Left lung (tissue), 10 donors: Measurements from ENCODE around the gene PNMA3. TPM values are rescaled to one million over a fixed set of nuclear protein-coding genes. Genes with fewer than 3 reads are reported as not detected.
A peak's percentile ranks its signal among the peaks of the same experiment; 100 is the strongest.

Experiments used
- ATAC-seq: fragments of 200-7000 bp; cut with Tn5 transposase; one replicate; pipeline ENCODE4 v1.9.1; 2020; ENCODE audit warnings: moderate library complexity
- DNase-seq, 4 donors: peaks; one replicate each; pipeline ENCODE4 v3.0.0-alpha.2; 2013 to 2020
- H3K27ac ChIP-seq, 2 donors: fragments of 200-600 bp; sonication (generic) in 1 of 2; one replicate each; pipeline versions ENCODE4 v1.5.0 to v1.8.0; 2020 to 2021
- H3K27me3 ChIP-seq, 2 donors: fragments of 200-600 bp; sonication (generic) in 1 of 2; one replicate each; pipeline versions ENCODE4 v1.5.0 to v1.8.0; 2020 to 2021
- H3K36me3 ChIP-seq, 2 donors: fragments of 200-600 bp; sonication (generic) in 1 of 2; one replicate each; pipeline versions ENCODE4 v1.5.0 to v1.8.0; 2020 to 2021
- H3K4me1 ChIP-seq, 2 donors: fragments of 200-600 bp; one replicate each; pipeline ENCODE4 v1.8.0; 2021
- H3K4me3 ChIP-seq, 2 donors: fragments of 200-600 bp; sonication (generic) in 1 of 2; one replicate each; pipeline versions ENCODE4 v1.5.0 to v1.8.0; 2020 to 2021; ENCODE audit warnings: mild to moderate bottlenecking in 1 of 2
- H3K9me3 ChIP-seq, 2 donors: fragments of 200-600 bp; sonication (generic) in 1 of 2; one replicate each; pipeline versions ENCODE4 v1.5.0 to v1.8.0; 2020 to 2021
- CTCF ChIP-seq, 2 donors: fragments of 200-600 bp; sonication (generic) in 1 of 2; IDR thresholded peaks; one replicate each; pipeline versions ENCODE4 v1.5.0 to v1.8.0; 2021; ENCODE audit warnings: antibody characterized with exemption in 2 of 2
- intact Hi-C, 2 donors: fragments of 100-400 bp; cut with DNase I; formaldehyde crosslinking; loops; one replicate each; pipeline versions ENCODE4 v1.11.2 to v1.14.2; 2022
- polyA plus RNA-seq, 6 donors: library from polyadenylated mRNA; unstranded; fragments of 120-200 nt; gene quantifications; one replicate each; pipeline ENCODE4 v1.2.1, GENCODE V29; 2013; ENCODE audit not compliant: insufficient read length in 6 of 6
- total RNA-seq, 2 donors: library from RNA; stranded (reverse); fragmentation: NEBNext Ultra II Directional; extraction: Animal tissue kit (Norgen Biotek cat#: 25700); gene quantifications; one replicate each; pipeline ENCODE4 v1.2.1, GENCODE V29; 2021
- donor health status: DM: no; HTN: yes; CAD: no.
- donor health status: DM: no; HTN: no; CAD: no.

Gene PNMA3
- total and polyA plus RNA-seq, 8 donors, result 0.12 to 3.9 (median 2.5) TPM

GRCh38 chrX:153029875-153030274 is 26.4 kb upstream of the PNMA3 start:
- H3K4me3 ChIP-seq, result no peak overlapping the region
- H3K4me1 ChIP-seq, result no peaks in the 10 kb centered on the region
- ATAC-seq (no peak), DNase-seq (no peak)
- no peak overlapping the region for H3K27ac ChIP-seq
- H3K9me3 ChIP-seq, result no peaks in the 10 kb centered on the region
- no peak for TF ChIP-seq CTCF (IDR thresholded peaks at IDR 0.05)
- no peaks in the 10 kb centered on the region for H3K27me3 ChIP-seq
- no peaks in the 10 kb centered on the region for H3K36me3 ChIP-seq
- intact Hi-C loops, result no loop called here

DNA sequence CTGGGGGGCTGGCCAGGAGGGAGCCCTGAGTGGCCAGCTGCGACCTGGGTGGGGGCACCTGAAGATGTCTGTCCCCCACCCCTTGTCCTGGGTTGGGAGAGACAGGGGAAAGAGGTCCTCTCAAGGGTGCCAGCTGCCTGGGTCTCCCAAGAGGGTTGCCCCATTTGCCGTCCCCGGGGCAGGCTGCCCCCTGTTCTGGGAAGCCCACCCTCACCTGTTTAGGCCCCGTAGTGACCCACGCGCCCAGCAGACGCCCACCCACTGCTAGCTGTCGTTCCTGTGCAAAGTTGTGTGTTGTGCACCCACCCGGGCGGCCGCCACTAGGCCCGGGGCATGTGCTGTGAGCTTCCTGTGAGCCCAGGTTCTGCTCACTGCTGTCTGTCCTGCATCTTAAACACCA is 25.5 kb upstream of the PNMA3 start:
- no peaks in the 10 kb centered on the region for H3K9me3 ChIP-seq
- H3K36me3 ChIP-seq, result no peaks in the 10 kb centered on the region
- TF ChIP-seq CTCF (IDR thresholded peaks at IDR 0.05), result no peak
- no peaks in the 10 kb centered on the region for H3K27me3 ChIP-seq
- no peak for ATAC-seq
- no peak overlapping the region for H3K4me3 ChIP-seq
- no peak for DNase-seq
- H3K27ac ChIP-seq, result no peak overlapping the region
- no peaks in the 10 kb centered on the region for H3K4me1 ChIP-seq
- intact Hi-C loops, result no loop called here

- H3K27ac ChIP-seq, result peak overlapping the region in 1 of 2 donors; percentile 18
Observed at GRCh38 chrX:153032397-153033118, 23.7 kb upstream of the PNMA3 start.

GRCh38 chrX:153049093-153049492 is 7.2 kb upstream of the PNMA3 start:
- no peak overlapping the region for H3K4me3 ChIP-seq
- peaks cover 0 to 9% of the 10 kb centered on the region in 2 donors for H3K9me3 ChIP-seq
- no peak for TF ChIP-seq CTCF (IDR thresholded peaks at IDR 0.05)
- no peaks in the 10 kb centered on the region for H3K36me3 ChIP-seq
- peaks cover 0 to 4% of the 10 kb centered on the region in 2 donors for H3K27me3 ChIP-seq
- ATAC-seq (no peak), DNase-seq (no peak)
- H3K27ac ChIP-seq, result no peak overlapping the region
- intact Hi-C loops, result no loop called here
- no peaks in the 10 kb centered on the region for H3K4me1 ChIP-seq

More at GRCh38 chrX:153032397-153033118, 23.7 kb upstream of the PNMA3 start:
- H3K27me3 ChIP-seq, result no peaks in the 10 kb centered on the region
- no peaks in the 10 kb centered on the region for H3K36me3 ChIP-seq
- ATAC-seq (peak; percentile 96), DNase-seq (peak; percentile 50 to 91 (median 64))
- TF ChIP-seq CTCF (IDR thresholded peaks at IDR 0.05), result peak; percentile 72 to 76
- H3K4me3 ChIP-seq, result peak overlapping the region; percentile 7 to 19
- no peaks in the 10 kb centered on the region for H3K9me3 ChIP-seq
- intact Hi-C loops, result no loop called here
- no peaks in the 10 kb centered on the region for H3K4me1 ChIP-seq

DNA sequence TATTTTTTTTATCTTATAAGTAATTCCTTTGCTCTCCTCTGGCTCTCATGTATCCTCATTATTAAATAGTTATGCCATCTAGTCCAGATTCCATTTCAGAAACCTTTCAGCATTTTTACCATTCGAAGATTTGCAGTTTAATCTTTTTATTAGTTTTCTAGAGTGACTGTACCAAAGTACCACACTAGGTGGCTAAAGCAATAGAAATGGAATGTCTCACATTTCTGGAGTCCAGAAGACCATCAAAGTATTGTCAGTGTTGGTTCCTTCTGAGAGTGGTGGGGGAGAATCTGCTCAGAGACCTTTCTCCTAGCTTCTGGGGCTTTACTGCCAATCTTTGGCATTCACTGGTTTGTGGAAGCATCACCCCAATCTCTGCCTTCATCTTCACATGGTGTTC is 3.7 kb upstream of the PNMA3 start:
- Histone ChIP-seq H3K4me3 (no peak overlapping the region), H3K27me3 (peaks cover 7 to 24% of the 10 kb centered on the region in 2 donors), H3K9me3 (peaks cover 0 to 9% of the 10 kb centered on the region in 2 donors), H3K27ac (no peak overlapping the region), H3K36me3 (no peaks in the 10 kb centered on the region), H3K4me1 (no peaks in the 10 kb centered on the region)
- ATAC-seq, result no peak
- intact Hi-C loops, result no loop called here
- DNase-seq, result no peak
- no peak for TF ChIP-seq CTCF (IDR thresholded peaks at IDR 0.05)
